ENCODE results near the gene CRYL1.

DNA sequence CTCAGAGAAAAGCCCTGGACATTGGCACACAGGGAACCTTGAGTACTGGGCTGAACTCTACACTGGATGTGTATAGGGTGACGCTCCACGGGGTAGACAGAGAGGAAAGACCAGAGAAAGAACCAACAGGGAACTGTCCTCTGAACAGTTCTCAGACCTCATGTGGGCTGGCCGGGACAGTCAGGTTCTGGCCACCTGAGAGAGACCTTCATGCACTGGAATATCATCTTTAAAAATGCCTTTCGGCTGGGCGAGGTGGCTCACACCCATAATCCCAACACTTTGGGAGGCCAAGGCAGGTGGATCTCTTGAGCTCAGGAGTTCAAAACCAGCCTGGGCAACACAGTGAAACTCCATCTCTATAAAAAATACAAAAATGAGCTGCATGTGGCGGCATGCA, 149.8 kb downstream of the CRYL1 start:
- TF ChIP-seq POLR2A (IDR thresholded peaks at IDR 0.05) = no peak
- TF ChIP-seq, protein P1, sequence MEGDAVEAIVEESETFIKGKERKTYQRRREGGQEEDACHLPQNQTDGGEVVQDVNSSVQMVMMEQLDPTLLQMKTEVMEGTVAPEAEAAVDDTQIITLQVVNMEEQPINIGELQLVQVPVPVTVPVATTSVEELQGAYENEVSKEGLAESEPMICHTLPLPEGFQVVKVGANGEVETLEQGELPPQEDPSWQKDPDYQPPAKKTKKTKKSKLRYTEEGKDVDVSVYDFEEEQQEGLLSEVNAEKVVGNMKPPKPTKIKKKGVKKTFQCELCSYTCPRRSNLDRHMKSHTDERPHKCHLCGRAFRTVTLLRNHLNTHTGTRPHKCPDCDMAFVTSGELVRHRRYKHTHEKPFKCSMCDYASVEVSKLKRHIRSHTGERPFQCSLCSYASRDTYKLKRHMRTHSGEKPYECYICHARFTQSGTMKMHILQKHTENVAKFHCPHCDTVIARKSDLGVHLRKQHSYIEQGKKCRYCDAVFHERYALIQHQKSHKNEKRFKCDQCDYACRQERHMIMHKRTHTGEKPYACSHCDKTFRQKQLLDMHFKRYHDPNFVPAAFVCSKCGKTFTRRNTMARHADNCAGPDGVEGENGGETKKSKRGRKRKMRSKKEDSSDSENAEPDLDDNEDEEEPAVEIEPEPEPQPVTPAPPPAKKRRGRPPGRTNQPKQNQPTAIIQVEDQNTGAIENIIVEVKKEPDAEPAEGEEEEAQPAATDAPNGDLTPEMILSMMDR (IDR thresholded peaks at IDR 0.05) = no peak

Measured in adrenal gland (tissue), 5 donors.